ENCODE results near the gene CHST1. TPM values are rescaled to one million over a fixed set of nuclear protein-coding genes. Genes with fewer than 3 reads are reported as not detected.

Gene CHST1
- total RNA-seq, 1 experiment from 2014 or later: 0.17 TPM

DNA sequence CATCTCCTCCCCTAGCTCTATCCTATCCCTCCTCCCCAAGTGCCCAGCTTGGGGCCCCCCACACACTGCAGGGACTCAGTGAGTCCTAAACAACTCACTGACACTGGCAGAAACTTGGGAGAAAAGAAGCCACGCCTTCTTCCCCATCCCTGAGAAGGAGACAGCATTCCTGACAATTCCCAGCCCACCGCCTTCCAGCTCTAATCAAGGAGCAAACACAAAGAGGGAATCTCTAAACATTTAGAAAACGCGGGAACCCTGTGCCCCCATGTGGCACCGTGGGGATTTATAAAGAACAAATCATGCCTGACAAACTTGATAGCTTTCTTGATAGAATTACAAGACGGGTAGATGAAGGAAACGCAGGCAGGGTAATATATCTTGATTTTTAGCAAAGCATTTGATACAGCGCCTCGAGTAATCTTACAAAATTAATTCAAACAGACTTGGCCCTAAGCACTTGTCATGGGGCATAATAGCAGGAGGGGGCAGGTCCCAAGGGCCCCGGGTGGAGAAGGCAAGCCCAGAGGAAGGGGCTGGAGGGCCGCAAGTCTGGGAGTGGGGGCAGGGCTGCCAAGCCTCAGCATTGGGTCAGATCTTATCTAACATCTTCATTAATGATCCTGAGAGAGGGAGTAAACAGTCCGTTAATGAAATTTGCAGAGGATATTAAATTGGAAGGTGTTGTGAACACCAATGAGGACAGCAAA lies 4.5 kb downstream of the CHST1 start:
- DNase-seq (ENCODE audit: low read depth): no peak

DNA sequence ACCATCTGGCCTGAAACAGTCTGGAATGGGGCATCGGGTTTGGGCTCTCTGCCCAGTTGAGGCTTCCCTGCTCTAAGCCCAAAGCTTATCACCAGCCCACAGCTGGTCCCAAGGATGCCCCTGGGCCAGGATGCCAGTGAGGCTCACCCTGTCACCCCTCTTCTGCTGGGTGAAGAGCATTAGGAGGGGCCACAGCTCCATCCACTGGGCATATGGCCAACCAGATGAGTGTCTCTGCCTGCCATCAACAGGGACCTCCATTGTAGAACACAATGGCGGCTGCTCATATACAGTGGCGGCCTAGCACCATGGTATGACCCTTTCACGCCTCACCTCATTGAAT lies 5.6 kb downstream of the CHST1 start:
- DNase-seq (ENCODE audit: low read depth): peak; percentile 28

DNA sequence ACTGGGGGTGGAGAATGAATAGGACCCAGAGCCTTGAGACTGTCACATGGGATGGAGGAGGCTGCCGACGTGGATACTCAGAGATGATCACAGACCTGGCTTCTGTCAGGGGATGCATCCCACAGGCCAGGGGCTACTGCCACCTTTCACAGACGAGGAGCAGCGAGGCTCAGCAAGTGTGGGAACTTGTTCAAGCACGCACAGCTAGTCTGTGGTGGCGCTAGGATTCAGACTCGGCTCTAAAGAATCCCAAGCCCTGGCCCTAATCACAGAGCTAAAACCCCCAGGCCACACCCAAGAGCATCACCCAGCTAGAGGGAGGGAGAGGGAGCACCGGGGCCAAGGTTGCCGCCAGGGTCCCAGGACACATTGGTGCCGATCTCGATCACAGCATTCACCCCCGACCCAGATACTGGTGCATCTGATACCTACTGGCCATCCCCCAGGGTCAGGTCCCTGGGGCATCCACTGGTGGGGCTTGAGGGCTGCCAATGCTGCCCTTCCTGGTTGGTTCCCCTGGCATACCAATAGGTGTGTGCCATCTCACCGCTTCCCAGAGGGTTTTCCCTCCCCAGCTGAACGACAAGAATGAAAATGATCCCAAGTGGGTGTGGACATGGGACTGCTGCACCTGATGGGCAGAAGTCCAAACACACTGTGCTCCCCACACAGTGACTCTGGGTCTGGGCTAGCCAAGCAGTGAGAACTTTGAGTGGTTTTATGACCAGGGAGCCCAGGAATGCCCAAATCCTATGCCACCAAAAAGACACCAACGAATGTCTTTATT lies 6.2 kb downstream of the CHST1 start:
- DNase-seq (ENCODE audit: low read depth): no peak

DNA sequence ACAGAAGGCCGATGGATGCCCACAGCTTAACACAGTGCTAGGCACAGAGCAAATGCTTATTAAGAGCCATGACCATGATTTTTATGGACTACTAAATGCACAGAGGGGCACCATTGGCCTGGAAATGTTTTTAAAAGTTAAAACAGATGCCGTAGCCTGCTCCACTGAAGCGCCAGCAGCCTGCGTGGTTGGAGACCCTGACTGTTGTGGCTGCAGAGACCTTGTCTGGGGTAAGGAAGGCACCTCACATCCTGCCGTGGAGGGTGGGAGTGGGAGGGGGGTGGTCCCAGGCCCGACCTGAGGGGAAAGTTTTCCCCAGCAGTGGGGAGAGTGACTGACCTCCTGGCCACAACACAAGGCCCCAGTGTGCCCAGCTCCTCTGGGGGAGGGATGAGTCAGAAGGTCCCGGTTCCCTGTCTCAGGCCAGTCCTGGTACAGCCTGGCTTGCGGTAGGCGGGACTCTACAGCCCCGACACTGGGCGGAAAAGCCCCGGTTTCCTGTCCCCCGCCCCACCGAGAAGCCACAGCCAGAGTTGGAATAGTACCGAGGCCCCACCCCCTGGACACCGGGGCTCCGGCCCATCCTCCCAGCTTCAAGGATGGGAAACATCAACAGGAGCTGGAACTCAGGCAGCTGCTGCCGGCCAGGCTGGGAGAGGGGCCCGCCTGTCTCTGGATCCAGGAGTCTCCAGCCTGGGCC lies 7.0 kb downstream of the CHST1 start:
- DNase-seq (ENCODE audit: low read depth): peak; percentile 80

DNA sequence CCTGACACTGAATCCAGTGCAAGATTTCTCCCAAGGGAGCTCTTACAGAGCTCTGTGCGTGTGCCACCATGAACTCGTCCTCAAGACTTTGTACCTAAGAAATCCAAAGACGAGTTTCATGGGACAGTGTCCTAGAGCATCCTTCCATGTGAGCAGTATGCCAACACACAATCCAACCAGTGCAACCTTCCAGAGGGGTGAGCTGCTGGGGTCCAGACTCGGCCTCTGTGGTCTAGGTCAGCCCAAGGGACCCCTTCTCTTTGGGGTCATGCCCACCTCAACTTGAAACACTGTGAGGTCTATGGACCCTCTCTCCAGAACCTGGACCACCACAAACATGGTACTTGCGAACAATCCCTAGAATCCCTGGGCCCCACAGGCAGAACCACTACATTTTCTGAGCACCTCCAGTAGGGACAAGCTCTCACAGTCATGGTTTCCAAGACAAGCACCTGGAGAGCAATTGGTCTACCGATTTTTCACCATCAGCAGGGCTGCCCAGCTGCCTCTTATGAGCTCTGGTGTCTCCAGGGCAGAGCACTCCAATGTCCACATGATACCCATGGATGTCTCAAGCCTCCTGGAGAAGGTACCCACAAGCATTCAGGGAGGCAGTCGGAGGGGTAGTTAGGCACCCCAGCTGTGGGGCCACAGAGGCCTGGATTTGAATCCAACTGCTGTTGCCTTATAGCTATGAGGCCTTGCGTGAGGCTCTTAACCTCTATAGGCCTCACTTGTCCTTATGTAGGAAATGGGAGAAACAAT lies 7.7 kb downstream of the CHST1 start:
- no peak for DNase-seq (ENCODE audit: low read depth)

DNA sequence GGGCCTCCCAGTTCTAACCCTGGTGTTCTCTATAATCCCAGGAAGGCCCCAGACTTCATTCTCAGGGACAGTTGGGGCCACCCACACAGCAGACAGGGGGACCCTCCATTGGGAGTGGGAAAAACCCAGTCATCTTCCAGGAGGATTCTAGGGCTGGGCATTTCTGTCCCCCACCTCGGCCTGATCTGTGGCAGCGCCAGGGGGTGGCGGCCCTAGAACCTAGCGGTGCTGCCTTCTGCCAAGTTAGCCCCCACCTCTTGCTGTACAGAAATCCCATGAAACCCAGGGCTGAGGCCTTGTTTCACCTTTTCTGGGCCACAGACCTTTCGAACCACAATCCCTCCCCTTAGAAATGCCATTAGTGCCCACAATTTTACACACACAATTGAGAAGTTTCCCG lies 9.6 kb downstream of the CHST1 start:
- DNase-seq (ENCODE audit: low read depth): no peak

DNA sequence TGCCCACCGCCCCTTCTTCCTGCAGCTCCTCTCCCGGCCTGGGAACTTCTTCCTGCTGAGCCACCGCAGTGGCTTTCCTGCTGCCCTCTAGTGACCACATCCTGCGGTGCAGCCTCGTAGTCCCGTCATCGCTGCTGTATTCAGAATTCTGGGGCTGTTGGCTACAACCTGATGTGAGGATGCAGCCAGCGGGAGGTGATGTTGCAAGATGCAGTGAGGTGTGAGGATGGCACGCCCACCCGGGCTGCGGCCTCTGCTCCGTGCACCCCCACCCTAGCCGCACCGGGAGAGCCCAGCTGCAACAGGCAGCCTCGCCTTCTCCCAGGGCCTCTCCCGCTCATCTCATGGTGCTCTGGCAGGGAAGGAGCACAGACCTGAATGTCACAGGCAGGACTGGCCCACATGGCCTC lies 10.1 kb downstream of the CHST1 start:
- peak; percentile 49 for DNase-seq (ENCODE audit: low read depth)

DNA sequence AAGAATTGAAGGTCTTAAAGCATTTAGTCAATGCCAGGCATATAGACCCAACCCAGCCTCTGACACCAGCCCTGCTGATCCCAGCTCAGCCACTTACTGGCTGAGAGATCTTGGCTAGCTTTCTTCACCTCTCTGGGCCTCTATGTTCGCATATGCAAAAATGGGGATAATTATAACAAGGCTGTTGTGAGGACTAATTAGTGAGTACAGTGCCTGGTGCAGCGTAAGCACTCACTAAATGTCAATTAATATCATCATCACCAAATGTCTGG lies 10.5 kb downstream of the CHST1 start:
- DNase-seq (ENCODE audit: low read depth): no peak

DNA sequence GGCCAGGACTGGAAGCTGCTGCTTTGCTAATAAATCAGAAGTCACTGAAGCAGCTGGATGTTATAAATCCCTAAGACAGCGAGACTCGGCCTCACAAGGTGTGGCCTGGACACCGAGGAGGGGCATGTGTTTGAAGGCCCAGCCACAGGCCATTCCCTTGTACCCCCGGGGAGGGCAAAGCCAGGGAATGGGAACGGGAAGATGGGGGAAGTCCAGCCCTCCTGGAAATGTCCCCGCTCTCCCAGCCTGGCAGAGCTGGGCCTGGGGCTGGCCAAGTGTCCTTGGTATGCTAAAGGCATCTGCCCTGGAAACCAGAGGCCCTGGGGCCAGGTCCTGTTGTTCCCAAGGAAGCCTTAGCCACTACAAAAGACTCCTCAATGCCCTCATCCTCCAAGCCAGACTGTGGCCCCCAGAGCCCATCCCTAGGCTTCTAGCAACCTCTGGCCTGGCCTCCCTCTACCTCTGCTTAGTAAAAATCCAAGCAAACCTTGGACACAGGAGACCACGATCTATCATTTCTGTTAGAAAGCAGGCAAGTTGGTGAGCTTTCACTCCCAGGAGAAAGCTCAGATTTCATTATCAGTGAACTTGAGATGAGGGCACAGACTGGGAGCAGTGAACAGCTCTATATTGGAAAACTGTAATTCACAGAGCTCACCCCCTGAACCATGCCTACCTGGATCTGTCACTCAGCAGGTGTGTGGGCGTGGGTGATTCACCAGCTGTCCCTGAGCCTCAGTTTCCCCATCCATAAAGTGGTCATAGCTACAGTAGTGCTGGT lies 11.0 kb downstream of the CHST1 start:
- DNase-seq (ENCODE audit: low read depth): no peak

DNA sequence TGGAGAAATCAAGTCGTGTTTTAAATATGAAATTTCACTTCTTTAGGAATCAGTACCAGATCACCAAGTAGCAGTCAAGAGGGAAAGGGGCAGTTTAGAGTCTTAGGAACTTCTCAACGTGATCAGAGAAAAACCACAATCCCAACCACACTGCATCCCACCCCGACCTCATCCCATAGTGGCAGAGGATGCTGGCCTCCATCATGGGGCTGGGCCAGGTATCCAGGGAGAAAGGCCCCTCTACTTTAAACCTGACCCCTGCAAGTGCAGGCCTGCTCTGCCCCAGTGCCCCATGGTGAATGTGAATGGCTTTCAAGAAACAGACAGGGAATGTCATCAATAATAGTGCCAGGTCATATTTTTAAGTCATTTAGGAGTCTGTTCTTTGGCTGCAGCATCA lies 12.1 kb downstream of the CHST1 start:
- DNase-seq (ENCODE audit: low read depth): no peak

DNA sequence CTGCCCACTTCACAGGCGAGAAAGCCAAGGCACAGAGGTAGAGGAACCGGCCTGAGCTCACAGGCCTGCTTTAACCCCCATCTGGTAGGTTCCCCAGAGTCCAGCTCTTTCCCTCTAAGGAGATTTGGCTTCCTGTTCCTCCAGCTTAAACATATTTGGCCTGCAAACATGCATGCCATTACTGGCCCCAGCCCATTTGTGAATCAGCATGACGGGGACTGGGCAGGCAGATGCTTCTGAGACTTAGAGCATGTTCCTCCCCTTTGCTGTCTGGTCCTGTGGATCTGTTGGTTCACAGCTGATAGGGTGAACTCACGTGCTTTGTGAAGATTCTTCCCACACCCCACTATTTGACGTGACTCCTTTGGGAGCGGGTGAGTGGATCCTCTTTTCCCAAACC lies 12.6 kb downstream of the CHST1 start:
- DNase-seq (ENCODE audit: low read depth): peak; percentile 33

DNA sequence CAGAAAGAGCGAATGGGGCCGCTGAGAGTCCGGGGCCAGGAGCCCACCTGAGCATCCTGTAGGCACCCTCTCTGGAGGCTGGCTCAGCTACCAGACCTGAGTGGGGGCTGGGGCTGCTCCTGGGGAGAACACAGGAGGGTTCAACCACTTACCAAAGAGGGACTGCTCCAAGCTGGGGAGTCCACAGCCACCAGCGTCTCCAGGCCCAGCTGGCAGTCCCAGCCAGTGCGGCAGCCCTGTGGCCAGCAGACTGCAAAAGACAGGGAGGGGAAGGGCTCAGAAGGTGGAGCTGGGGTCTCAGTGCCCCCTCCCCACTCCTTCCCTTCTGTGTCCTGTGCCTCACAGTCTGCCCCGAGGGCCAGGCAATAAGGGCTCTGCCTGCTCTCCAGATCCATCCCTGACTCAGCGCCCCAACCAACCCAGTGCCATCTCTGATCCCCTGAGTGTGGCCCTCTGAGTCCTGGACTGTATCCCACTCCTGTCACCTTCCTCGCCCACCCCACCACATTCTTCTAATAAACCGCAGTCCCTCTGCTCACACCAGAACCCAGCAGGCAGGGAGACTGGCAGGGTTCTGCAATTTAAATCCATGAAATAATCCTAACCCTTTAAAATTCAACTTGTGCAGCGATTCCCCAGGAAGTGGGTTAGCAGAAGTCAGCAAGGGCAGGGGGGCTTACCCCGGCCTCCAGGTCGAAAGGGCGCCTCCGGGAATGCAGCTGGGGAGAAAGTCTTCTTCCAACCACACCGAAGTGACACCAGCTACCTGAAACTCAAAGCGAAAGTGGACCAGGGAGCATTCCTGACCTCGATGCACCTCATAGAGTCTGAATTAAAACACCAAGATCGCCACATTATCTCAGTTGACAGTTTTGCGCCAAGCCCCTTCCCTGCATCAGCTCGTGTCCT lies 13.3 kb downstream of the CHST1 start:
- DNase-seq (ENCODE audit: low read depth): no peak

DNA sequence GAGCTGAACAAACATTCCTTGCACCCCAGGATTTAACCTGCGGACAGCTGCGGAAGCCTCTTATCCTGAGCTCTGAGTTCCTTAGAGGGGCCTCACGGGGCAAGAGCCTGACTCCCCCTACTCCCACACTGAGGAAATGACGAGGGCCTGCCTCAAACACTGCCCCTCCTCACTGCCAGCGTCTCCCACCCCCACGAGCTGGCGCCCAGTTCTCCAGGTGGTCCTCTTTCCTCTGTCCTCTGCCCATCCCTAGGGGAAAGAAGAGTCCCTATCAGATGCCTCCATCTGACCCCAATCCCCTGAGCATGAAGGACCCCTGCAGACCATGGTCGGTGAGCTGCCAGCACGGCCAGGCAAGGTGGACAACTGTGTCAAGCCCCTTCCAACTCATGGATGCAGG lies 14.3 kb downstream of the CHST1 start:
- DNase-seq (ENCODE audit: low read depth): no peak

DNA sequence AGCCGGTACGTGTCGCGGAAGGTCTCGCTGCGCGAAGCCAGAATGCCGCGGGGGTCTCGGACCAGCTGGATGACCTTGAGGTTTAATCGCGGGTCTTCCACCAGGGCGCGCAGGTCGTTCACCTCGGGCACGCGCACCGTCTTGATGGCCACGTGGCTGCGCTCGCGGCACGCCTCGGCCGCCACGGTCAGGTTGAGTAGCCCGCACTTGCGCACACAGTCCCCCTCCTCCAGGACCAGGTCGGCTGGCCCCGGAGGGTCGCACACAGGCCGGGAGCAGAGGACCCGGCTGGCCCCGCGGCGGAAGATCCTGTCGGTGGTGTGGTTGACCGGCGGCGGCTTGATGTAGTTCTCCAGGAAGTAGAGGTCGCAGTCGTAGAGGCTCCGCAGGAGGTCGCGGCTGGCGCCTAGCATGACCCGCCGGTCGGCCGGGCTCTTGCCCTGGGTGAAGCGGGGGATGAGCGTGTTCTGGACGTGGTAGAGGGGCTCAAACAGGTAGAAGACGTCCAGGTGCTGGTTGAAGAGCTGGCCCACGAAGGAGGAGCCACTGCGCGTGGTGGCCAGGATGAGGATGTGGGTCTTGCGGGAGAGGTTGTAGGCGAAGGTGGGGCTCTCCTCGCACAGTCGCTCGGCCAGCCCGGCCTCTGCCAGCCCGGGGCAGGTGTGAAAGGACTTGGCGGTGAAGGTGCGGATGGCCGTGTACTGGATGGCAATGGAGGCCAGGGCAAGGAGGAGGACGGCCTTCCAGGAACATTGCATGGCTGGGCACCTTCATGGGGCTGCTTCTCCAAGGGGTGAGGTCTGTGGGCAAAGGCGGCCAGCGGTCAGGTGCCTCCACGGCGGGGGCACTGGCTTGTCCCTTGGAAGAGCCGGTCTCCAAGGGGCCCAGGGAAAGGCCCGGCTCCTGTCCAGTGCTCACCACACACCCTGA lies 15.0 kb downstream of the CHST1 start:
- DNase-seq (ENCODE audit: low read depth): no peak

DNA sequence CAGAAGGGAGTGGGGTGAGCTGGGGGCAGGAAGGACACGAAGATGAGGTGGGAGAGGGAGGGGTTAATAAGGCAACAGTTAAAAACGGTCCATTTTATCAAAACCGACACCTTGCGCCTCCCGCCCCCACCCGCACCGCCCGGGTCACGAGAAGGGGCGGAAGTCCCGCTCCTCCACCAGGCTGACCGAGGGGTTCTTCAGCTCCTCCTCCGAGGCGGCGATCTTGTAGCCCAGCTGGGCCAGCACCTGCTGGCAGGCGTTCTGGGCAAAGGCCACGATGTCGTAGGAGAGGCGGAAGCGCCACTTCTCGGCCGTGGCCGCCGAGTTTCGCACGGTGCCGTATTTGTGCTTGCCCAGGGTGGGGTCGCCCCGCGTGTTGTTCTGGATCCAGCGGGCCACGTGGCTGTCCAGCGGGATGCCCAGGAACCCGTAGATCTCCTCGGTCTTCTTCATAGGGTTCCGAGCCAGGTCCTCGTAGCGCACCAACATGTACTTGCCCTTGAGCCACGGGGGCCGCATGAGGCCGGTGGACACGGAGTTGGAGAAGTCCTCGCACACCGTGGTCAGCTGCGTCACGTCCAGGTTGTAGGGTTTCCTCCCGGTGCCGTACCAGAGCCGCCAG lies 15.8 kb downstream of the CHST1 start:
- DNase-seq (ENCODE audit: low read depth): no peak

DNA sequence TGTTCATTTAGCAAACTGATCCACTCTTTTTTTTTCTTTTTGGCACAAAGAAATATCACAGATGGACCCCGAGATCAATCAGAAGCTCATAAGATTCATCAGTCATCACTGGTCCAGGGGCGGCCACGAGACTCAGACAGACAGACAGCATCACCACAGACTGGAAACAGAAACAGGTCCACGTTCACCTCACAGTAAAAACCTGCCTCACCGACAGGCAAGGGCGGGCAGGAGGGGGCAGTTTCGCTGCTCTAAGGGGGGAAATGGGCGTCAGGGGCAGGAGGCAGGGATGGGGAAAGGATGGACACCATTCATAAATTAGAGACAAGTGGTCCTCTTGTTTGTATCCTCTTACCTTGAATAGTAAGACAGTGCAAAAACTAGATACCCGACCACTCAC lies 16.5 kb downstream of the CHST1 start:
- DNase-seq (ENCODE audit: low read depth): no peak

DNA sequence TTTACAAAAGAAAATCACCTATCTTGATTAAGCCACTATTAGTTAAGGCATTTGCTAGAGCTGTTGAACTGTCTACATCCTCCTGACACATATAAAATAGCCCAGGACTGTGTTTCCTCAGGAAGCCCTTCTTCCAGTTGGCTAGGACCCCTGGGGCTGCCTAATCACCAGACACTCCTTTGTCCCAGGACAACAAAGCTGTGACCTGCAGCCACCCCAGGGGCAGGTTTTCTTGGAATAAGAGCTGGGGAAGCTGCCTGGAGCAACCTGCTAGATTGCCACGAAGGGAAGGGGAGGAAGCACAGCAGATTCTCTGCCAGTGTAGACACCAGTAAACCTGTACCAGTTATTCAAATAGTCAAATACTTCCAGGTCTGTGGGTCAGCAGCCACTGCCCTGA lies 17.6 kb downstream of the CHST1 start:
- DNase-seq (ENCODE audit: low read depth): no peak

DNA sequence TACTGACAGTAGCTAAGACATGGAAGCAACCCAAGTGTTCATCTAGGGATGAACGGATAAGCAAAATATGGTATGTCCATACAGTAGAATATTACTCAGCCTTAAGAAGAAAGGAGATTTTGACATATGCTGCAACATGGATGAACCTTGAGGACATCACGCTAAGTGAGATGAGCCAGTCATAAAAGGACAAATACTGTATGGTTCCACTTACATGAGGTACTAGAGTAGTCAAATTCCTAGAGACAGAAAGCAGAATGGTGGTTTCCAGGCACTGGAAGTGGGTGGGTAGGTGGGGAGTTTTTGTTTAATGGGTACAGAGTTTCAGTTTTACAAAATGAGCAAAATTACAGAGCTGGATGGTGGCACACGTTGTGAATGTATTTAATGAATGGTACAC lies 18.1 kb downstream of the CHST1 start:
- no peak for DNase-seq (ENCODE audit: low read depth)
